Measurements from ENCODE around the gene CDK19.

The CDK19 gene

DNA sequence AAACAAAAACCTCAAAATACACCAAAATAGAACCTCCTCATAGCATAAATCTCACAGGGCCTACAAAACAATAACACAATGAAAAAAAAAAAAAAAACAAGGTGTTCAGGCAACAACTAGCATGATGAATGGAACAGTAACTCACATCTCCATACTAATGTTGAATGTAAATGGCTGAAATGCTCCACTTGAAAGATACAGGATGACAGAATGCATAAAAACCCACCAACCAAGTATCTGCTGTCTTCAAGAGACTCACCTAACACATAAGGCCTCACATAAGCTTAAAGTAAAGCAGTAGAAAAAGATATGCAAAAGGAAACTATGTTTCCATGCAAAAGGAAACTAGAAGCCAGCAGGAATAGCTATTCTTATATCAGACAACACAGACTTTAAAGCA lies 121.3 kb downstream of the CDK19 start:
- DNase-seq: no peak

DNA sequence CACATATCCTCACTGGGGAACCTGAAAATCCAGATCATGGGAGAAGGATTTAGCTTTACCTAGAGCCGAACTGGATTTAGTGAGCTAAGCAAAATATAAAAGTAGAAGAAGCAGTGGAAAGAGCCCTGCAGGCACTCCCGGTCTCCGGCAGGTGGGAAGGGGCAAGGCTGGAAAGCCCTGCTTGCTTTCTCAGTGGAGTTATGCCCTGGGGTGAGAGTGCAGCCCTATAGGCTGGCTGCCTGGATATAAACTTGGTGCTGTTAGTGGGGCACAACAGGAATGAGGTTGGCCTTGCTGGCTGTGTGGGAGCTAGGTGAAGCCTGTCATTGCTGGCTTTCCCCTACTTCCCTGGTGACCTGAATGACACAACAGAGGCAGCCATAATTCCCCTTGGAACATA lies 122.0 kb downstream of the CDK19 start:
- no peak for DNase-seq

DNA sequence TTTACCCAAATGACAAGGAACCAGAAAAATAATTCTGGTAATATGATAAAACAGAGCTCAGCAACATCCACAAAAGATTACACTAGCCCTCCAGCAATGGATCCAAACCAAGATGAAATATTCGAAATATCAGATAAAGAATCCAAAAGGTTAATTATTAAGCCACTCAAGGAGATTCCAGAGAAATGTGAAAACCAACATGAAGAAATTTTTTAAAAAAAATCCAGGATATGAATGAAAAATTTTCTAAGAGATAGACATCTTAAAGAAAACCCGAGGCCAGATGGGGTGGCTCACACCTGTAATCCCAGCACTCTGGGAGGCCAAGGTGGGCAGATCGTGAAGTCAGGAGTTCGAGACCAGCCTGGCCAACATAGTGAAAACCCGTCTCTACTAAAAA lies 124.4 kb downstream of the CDK19 start:
- no peak for DNase-seq

DNA sequence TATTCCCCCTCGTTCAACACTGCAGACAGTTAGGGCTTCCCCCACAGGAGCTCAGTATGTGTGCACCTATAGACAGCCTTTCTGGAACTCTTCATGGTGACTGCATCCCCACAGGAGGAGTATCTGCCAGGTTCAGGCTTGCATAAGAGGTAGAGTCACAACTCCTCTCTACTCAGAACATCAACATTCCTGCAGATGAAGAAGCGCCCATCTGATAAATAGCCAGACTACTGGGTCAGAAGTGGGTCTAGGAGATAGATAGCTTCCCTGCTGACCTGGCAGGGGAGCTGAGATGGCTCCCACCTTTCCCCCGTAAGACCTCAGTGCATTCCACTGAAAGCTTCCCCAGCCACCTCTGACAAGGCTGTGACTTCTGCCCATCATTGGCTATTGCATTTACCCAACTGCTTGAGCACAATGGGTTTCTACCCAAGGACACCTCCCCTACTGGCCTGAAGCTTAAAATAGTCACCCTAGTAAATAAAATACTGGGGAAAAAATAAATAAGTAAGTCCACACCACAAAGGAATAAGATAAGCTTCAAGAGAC lies 125.1 kb downstream of the CDK19 start:
- no peak for DNase-seq

DNA sequence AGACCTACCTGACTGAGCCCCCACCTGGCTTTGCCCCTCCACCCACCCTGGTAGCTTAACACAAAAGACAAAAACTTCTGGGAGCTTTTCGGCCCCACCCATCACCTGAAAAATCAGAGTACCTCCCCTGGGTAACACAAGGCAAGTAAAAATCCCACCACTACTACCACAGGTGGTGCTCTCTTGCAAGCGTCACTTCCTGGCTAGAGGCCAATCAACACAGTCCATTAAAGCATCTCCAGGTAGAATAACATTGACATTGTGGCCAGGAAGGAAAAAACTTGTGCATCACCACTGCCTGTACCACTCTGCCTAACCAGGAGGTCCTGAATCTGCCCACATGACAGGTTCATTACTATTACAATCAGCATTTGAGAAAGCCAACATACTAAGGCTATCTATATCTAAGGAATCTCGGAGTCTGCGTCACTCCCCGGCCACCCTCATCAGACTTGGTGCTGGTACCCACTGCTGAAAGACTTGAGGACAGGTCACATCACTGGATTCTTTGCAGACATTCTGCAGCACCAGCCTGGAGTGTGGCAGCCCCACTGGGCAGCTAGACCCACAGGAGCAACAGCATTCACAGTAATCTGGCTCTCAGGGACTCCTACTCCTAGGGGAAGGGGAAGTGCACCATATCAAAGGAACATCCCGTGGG lies 125.9 kb downstream of the CDK19 start:
- DNase-seq: no peak

DNA sequence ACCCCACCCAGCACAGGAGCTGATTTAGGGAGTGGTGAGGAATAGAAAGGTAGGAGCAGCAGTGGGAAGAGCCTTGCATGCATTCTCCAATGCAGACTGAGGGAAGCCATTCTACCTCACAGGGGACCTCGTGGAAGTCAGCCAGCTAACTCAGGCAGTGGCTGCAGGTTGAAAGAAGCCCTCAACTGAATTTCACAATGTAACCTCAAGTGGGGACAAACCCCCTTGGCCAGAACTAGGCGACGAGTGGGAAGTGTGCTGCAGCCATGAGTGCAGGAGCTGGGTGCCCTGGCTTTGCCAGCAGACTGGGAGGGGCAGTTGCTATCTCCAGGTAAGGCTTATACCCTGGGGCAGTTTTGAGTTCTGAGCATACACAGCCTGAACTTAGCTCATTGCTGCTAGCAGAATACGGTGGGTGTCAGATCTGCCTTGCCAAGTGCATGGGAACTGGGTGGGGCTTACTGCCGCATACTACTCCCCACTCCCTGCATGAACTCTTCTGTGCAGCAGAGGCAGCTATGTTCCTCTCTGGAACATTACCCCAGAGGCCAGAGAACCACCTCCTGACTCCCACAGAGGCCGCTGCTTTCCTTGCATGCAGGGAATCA lies 126.5 kb downstream of the CDK19 start:
- no peak for DNase-seq

DNA sequence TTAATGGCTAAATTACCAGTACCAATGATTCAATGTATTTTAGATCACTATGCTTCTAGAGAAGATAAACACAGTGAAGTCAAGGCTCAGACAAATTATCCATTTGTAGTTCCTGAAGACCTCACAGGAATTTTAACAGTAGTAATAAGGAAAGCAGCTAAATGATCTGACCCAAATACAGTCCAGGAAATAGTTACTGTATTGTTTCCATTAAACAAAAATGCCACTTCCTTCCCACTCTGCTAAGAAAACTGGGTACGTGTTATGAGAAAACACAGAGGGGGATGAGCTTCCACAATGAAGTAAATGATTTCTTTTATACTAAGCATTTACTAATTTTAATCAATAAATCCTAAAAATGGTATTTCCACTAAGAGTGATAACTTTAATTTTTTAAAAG lies 127.9 kb downstream of the CDK19 start:
- no peak for DNase-seq

DNA sequence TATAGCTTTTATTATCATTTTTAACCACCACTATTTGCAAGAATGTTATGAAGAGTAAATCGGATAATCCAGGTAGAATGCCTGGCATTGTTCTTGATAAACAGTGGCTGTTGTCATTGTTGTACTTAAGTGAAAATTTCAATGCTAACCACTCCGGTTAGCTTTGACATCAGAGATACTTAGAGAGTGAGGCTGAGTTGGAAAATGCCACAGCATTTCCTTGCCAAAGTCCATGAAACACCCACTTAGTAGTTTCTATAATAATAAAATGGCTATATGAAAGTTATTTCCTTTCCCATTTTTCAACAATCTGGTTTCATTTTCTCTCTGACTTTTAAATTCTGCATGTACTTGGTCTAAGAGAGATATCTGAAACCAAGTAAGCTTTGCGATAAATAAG lies 132.0 kb downstream of the CDK19 start:
- DNase-seq: no peak

DNA sequence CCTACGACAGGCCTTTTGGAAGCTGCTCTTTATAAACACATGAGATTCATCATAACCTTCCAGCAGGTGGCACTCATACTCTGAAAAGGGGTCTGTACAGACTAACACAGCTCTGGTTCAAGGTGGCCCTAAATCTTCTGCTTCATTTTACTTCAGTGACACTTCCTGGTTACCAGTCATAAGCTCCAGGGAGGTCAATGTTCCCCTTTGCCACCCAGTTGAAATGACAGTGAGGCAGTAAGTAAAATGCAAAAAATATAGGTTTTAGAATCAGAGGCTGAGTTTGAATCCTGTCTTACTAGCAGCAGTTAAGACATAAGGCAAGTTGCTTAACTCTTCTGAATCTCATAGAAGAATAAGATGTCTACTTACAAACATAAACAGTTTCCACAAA lies 132.8 kb downstream of the CDK19 start:
- DNase-seq: peak; percentile 35 to 52

DNA sequence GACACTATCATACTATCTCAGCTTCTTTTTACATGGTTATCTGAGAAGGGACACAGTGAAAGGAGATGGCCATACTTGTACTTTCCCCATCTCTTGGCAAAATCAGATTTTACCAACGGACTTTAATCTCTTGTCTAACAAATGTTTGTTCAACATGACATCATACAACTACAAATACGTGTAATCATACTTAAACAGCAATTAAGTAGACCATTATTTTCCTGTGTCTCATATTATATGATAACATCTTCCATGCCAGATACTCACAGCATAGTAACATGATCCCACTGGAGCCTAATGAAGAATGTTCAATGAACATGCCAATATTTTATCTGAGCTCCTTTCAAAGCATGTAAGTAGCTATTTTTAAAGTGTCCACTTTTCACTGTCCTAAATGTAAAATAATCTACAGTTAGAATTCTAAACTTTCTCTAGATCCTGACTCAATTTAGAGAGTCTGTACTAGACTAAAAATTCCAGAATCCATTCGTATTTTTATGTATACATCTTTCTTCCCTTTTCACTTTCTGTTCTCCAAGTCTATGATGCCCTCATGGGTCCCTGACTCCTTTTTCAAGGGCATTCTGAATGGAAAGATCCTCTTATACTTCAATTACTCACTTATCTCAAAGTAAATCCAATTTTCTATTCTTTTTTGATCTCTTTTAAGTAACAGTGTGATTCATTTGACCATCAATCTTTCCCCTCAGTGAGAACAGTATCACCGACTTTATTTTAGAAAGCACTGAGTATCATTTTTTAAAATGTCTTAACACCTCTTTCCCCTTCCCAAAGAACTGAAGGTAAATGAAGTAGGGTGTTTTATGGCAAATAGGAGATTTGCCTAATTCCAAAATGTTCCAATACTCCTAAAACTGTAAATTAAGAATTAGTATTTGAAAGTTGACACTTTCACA lies 133.5 kb downstream of the CDK19 start:
- no peak for DNase-seq

DNA sequence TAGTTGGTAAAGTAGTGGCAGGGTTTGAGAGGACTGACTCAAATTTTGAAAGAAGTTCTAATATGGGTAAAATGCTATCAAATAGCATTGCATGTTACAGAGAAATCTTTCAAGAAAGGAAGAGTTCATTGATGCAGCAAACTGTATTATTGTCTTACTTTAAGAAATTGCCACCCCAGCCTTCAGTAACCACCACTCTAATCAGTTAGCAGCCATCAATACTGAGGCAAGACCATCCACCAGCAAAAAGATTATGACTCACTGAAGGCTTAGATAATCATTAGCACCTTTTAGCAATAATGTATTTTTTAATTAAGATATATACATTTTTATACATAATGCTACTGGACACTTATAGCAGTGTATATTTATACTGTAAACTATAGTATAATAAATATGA lies 138.9 kb downstream of the CDK19 start:
- DNase-seq: no peak

DNA sequence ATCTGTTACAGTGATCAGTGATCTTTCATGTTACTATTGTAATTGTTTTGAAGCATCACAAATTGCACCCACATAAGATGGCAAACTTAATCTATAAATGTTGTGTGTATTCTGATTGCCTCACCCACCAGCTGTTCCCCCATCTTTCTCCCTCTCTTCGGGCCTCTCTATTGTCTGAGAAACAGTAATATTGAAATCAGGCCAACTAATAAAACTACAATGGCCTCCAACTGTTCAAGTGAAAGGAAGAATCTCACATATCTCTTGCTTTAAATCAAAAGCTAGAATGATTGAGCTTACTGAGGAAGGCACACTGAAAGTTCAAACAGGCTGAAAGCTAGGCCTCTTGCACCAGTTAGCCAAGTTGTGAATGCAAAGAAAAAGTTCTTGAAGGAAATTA lies 141.2 kb downstream of the CDK19 start:
- no peak for DNase-seq

DNA sequence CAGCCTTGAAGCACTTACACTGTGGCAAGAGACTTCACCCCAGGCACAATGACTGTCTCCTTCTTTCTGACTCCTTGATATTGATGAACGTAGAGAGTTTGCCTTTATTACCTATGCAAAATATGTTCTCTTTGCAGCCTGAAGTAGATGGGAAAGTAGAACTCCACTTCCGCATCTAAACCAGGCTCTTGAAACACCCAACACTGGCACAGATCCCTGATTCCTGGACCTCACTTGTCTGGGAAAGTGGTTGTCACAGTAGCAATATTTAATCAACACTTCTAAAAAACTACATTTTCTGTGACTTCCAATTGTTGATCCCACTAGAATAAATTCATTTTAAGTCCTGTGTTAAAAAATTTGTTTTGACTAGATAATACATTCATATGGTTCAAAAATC lies 143.1 kb downstream of the CDK19 start:
- DNase-seq: no peak

DNA sequence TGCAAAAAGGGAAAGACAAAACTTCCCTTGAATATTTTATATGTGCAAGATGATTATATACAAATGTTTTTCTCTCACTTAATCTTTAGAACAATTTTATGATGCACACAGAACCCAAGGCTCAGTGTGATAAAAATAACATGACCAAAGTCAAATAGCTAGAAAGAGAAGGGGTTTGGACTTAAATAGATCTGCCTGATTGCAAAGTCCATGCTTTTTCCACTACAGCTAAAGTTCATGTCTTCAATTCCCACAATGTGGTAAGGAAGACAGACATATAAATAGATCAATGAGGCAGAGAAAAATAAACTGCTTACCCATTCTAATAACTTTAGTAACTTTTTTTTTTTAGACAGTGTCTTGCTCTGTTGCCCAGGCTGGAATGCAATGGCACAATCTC lies 143.8 kb downstream of the CDK19 start:
- no peak for DNase-seq

DNA sequence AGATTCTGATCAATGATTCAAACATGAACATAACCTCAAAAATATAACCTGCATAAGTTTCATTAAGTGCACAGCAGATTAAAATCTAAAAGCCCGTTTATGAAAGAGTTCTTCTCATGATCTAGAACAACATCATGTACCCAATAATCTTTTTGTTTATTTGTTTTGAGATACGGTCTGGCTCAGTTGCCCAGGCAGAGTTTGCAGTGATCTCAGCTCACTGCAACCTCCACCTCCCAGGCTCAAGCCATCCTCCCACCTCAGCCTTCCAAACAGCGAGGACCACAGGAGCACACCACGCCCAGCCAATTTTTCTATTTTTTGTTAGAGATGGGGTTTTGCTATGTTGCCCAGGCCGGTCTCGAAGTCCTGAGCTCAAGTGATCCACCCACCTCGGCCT lies 149.7 kb downstream of the CDK19 start:
- no peak for DNase-seq

DNA sequence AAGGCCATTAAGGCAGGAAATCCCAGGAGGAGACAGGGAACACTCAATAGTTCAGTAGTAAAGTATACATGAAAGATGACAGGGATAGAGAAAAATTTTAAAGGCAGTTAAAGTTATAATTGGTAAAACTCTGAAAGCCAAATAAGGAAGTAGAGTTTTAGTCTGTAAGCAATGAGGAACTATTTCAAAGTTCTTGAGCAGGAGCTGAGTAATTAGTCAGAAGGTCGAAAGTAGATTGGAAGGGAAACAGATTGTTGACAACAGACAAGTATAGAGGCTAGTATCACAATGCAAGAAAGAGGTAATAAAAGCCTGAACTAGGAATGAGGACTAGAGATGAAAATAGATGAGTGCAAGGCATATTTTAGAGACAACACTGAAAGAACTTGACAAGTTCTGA lies 150.3 kb downstream of the CDK19 start:
- no peak for DNase-seq

DNA sequence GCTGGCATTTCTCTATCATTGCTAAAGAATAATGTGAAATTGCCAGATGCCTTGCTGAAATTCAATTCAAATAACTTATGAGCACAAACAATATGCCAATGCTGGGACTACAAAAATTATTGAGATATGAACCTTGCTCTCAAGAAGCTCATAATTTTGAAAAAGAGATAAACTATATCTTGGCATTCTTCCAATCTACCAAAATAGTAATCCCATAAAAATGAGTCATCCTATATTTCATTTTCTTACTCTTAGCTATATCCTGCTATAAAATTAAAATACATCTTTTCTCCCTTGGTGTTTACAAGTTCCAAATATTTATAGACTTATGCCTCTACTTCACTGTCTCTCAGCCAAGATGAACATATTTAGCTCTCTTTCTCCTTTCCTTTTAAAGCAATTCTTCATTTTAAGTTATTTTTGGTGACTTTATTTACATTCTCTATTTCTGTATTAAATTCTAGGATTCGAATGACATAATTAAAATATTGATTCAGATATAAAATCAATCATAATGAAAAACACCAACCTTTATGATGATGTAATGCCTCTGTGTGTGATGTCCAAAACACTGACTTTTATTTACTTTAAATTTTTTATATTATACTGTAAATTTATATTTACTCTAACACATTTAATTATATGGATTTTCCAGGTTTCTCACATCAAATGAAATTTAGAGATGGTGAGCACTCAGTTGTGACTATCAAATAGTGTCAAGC lies 152.6 kb downstream of the CDK19 start:
- DNase-seq: no peak

DNA sequence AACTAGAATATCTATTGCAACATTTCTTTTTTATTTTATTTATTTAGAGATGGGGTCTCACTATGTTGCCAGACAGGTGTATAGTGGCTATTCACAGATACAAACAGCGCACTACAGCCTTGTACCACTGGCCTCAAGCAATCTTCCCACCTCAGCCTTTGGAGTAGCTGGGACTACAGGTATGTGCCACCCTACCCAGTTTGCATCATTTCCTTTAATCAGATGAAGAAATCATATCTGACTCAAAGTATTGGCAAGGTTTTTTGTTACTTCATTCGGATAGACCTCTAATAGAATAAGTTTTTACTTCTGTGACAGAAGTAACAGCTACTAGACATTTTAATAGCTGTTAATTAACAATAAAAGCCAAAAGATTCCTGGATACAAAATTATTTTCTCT lies 153.9 kb downstream of the CDK19 start:
- no peak for DNase-seq

DNA sequence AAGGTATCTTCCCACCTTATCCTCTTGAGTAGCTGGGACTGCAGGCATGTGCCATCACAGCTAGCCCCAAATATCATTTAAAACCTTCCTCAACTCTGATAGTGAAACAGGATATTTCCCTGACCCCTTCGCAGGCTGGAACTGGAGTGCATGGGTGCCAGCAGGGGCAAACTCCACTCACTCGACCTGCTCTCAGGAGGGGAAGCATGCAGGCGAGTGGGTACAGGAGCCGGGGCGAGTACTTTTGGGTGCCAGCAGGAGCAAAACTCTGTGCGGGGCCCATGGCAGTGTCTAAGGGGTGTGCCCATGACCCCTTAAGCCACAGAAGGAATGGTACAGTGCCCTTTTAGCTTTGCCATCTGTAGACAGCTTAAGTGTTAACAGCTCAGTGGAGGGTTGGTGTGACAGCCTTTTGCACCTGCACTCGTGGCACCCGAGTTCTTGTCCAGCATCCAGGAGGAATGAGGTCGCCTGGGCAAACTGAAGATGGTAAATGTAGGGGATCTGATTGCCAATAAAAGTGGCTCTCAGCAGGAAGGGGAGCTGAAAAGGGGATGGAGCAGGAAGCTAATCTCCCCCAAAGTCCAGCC lies 155.1 kb downstream of the CDK19 start:
- no peak for DNase-seq

DNA sequence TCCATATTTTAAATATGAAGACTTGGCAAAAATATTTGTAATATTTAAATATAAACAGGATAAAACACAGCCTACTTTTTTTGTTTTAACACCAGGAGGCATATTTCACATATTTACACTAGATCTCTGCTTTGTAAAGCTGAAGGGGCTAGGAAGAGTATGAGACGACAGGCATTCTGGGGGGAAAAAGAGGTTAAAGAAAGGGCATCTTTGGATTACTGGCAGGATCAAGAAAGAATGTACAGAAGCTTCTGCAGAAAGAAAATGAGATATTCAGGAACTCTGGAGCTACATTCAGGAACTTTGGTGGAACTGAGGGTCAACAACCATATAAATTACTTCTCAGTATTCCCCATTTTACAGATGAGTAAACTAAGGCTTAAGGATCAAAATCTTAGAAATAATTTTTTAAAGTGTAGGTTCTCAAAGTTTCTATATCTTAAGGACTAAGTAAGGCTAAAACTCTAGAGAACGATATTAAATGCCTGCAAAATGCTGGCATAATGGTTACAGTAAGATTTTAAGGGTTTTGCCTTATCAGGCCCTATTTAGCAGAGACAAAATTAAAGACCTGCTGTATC lies 156.5 kb downstream of the CDK19 start:
- DNase-seq: no peak

DNA sequence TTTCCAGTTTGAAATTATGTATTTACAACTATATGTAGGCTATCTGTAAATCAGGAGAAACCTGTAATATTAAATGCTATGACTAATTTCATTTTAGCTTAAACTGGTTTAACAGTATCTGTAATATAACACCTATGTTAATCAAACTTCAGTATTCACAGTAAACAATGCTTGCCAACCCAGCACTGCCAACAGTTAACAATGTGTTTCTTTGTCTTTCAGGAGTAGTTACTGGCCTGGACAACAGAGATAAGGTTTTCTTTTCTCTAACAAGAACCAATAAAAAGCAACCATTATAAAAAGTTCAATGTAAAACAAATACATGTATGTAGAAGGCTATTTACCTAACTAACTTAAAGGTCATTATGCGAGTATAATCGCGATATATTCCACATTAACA lies 158.8 kb downstream of the CDK19 start:
- no peak for DNase-seq

DNA sequence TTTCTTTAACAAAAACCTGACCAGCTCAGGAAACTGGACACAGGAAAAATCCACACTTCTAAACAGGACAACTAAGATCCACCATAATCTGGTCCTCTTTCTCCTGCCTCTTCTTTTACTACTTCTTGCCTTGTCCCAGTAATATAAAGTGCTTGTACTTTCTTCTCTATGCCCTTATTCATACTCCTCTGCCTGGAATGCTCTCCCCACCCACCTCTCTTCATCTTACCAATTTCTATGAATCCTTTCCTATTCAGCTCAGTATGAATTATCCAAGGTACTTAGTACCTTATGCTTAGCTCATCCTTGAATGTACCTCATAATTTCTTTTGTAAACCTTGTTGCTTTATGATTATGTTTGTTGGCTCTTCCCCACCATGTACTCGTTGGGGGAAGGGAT lies 159.4 kb downstream of the CDK19 start:
- DNase-seq: no peak
